Retinal pigment epithelial cell (primary cell): Measurements from ENCODE around the gene HNRNPA2B1.
"Not testable (repeated sequence)": the region's sequence is repeated elsewhere in the genome, so short reads cannot be mapped to it uniquely, and the experiment has no call there.

Experiments used
- DNase-seq: peaks from one replicate; pipeline ENCODE4 v3.0.0-alpha.2; 2010; ENCODE audit warnings: low read depth
- H3K4me3 ChIP-seq: 2 replicates; pipeline ENCODE4 v1.5.1; 2011; ENCODE audit warnings: mild to moderate bottlenecking, low read length, control low read depth, moderate library complexity
- TF ChIP-seq, protein P1 (sequence below): conservative IDR thresholded peaks from 2 replicates; pipeline ENCODE4 v1.5.1; 2011; ENCODE audit warnings: low read depth, low read length, control low read depth, inconsistent platforms

The HNRNPA2B1 gene

DNA sequence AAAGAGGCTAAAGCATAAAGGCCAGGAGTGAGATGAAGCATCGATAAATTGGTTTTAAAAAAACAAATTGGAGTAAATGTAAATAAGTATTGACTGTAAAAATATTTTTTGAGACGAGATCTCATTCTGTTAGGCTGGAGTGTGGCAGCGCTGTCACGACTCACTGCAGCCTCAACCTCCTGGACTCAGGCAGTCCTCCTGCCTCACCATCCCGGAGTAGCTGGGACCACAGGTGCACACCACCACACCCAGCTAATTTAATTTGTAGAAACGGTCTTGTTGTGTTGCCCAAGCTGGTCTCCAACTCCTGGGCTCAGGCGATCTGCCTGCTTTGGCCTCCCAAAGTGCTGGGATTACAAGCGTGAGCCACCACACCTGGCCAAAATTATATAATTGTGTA, 17.8 kb downstream of the HNRNPA2B1 start:
- TF ChIP-seq, protein P1, sequence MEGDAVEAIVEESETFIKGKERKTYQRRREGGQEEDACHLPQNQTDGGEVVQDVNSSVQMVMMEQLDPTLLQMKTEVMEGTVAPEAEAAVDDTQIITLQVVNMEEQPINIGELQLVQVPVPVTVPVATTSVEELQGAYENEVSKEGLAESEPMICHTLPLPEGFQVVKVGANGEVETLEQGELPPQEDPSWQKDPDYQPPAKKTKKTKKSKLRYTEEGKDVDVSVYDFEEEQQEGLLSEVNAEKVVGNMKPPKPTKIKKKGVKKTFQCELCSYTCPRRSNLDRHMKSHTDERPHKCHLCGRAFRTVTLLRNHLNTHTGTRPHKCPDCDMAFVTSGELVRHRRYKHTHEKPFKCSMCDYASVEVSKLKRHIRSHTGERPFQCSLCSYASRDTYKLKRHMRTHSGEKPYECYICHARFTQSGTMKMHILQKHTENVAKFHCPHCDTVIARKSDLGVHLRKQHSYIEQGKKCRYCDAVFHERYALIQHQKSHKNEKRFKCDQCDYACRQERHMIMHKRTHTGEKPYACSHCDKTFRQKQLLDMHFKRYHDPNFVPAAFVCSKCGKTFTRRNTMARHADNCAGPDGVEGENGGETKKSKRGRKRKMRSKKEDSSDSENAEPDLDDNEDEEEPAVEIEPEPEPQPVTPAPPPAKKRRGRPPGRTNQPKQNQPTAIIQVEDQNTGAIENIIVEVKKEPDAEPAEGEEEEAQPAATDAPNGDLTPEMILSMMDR = no peak
- no peak overlapping the region for H3K4me3 ChIP-seq
- no peak for DNase-seq

DNA sequence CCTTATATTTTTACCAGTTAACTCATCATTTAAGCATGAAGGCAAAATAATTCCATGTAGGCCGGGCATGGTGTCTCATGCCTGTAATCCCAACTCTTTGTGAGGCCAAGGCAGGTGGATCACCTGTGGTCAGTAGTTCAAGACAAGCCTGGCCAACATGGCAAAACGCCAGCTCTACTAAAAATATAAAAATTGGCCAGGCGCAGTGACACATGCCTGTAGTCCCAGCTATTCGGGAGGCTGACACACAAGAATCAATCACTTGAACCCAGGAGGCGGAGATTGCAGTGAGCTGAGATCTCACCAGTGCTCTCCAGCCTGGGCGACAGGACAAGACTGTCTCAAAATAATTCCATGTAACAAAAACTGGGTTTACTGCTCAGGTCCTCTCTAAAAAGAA, 18.3 kb downstream of the HNRNPA2B1 start:
- TF ChIP-seq, protein P1 = no peak
- DNase-seq = no peak
- no peak overlapping the region for H3K4me3 ChIP-seq

DNA sequence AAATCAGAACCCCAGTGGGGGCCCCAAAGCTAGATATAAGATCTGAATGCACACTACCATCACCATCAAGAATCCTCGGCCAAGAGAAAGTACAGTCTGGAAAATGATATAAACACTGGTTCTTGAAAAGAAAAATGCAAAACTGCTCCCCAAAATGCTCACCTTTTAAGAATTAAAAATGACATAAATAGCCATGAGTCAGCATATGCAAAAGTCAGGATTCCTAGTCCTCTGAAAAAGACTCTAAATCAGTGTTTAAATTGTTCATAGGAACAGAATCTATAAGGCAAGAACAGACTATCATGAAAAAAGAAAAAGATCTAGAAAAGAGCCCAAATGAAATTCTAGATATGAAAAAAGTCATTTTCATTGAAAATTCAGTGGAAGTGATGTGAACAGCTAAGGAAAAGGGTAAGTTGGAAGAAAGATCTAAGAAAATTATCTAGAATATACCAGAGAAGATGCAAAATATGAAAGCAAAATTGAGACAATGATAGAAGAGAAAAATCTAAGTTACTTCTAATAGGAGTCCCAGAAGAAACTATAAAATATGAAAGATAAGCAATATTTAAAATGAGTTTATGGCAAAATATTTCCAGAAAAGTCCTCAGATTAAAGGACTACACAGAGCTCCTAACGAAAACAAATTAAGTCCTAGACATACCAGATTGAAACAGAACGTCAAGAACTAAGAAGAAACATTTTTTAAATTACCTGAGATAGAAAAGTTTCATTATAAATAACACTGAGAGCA, 18.9 kb downstream of the HNRNPA2B1 start:
- TF ChIP-seq, protein P1 = no peak
- no peak for DNase-seq
- H3K4me3 ChIP-seq = no peak overlapping the region

DNA sequence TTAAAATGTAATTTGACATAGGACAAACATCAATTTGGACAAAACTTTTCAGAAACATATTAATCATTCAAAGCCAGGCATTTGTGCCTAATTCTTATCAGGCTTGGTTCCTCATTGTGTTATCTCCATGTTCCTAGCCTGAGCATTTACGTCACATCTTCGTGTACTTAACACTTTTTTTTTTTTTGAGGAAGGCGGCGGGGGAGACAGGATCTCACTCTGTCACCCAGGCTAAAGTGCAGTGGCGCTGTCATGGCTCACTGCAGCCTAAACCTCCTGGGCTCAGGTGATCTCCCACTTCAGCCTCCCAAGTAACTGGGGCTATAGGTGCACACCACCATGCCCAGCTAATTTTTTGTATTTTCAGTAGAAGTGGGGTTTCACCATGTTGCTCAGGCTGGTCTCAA, 19.8 kb downstream of the HNRNPA2B1 start:
- DNase-seq = no peak
- TF ChIP-seq, protein P1 = no peak
- H3K4me3 ChIP-seq = no peak overlapping the region

DNA sequence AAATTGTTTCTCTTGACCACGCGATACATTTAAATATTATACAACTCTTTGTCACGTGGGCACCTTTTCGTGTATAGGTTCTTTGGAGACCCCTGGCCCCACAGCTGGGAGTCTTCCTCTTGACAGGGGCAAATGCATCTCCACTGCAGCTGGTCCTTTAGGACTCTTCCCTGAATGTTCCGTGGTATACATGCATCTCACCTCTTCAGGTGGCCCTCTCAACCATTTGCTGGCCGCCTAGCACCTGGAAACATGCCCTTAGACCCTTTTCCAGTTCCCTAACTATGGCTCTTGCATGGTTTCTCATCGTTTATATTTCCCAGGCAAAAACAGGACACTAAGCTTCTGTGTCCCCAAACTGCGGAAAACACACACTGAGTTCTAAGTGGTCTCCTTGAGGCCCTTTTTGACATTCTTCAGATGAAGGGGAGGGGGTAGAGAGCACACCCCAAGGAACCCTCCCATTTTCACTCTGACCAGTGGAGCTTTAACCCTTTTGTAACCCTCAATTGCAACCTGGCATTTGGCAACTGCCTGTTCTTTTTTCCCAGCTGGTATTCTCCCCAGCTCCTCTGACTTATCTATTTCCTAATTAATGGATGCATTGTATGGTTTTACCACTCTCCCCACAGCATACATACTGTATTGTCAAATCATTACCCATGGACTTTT, 20.6 kb downstream of the HNRNPA2B1 start:
- no peak overlapping the region for H3K4me3 ChIP-seq
- TF ChIP-seq, protein P1 = no peak
- DNase-seq = no peak

DNA sequence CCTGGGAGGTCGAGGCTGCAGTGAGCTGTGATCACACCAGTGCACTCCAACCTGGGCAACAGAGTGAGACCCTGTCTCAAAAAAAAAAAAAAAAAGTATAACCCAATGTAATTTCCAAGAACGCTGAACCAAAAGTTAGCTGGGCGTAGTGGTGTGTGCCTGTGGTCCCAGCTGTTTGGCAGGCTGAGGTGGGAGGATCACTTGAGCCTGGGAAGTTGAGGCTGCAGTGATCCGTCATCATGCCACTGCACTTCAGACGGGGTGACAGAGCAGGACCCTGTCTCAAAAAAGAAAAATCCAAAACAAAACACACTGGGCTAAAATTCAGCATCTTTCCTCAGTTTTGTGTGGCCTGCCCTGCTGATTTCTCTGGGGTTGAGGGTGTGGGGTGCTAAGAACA, 21.1 kb downstream of the HNRNPA2B1 start:
- no peak for DNase-seq
- no peak overlapping the region for H3K4me3 ChIP-seq
- TF ChIP-seq, protein P1 = no peak

DNA sequence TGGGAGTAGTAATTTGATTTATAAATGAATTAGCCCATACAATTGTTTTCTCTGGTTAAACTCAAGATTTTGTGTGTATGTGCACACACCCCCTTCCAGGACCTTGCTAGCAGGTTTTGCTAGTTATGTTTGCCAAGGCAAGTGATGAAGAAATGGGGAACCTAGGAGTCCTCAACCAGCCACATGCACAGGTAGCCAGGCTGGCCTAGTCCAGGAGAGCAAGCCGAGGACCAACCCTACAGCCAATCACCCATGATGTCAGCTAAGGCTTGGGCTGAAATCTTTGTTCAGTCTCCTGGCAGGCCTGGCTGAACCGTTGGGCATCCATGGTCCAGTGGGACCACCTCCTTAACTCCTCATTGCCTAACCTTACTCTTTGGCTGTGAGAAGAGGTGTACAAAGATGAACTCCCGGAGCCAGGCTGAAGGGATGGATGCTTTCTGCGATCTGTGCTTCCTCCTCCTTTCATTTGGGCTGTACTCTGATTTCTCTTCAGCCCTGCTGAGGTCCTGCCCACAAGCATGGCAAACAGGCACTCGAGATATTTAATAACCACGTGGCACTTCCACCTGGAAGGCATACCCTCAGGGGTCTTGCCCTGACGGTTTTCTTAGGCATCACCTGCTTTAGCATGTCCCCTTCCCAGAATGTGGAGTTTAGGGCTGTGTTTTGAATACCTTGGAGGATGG, 22.1 kb downstream of the HNRNPA2B1 start:
- H3K4me3 ChIP-seq = no peak overlapping the region
- TF ChIP-seq, protein P1 = no peak
- no peak for DNase-seq

DNA sequence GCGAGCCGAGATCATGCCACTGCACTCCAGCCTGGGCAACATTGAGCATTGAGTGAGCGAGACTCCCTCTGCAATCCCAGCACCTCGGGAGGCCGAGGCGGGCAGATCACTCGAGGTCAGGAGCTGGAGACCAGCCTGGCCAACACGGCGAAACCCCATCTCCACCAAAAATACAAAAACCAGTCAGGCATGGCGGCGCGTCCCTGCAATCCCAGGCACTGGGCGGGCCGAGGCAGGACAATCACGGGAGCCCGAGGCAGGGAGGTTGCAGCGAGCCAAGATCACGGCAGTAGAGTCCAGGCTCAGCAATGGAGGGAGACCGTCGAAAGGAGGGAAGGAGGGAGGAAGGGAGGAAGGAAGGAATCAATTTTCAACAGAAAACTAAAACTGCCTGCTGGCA, 23.3 kb downstream of the HNRNPA2B1 start:
- not testable (repeated sequence) for DNase-seq, H3K4me3 ChIP-seq

DNA sequence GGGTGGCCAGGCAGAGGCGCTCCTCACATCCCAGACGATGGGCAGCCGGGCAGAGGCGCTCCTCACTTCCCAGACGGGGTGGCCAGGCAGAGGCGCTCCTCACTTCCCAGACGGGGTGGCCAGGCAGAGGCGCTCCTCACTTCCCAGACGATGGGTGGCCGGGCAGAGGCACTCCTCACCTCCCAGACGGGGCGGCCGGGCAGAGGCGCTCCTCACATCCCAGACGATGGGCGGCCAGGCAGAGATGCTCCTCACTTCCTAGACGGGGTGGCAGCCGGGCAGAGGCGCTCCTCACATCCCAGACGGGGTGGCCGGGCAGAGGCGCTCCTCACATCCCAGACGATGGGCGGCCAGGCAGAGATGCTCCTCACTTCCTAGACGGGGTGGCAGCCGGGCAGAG, 23.9 kb downstream of the HNRNPA2B1 start:
- not testable (repeated sequence) for DNase-seq, H3K4me3 ChIP-seq

DNA sequence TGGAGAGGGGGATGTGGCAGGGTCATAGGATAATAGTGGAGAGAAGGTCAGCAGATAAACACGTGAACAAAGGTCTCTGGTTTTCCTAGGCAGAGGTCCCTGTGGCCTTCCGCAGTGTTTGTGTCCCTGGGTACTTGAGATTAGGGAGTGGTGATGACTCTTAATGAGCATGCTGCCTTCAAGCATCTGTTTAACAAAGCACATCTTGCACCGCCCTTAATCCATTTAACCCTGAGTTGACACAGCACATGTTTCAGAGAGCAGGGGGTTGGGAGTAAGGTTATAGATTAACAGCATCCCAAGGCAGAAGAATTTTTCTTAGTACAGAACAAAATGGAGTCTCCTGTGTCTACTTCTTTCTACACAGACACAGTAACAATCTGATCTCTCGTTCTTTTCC, 24.6 kb downstream of the HNRNPA2B1 start:
- DNase-seq = not testable (repeated sequence)

More for the DNA sequence above, 24.6 kb downstream of the HNRNPA2B1 start:
- H3K4me3 ChIP-seq = not testable (repeated sequence)
